GM20000 (cell line): ENCODE data around the gene BARHL2.

Experiments used
- DNase-seq: peaks from one replicate; pipeline ENCODE4 v3.0.0; 2012; ENCODE audit warnings: low spot score
- TF ChIP-seq, protein P1 (sequence below): IDR thresholded peaks from 2 replicates; pipeline ENCODE4 v1.5.1; 2012; ENCODE audit warnings: mild to moderate bottlenecking, control low read depth; ENCODE audit errors: extremely low read depth, missing control alignments

BARHL2 gene

GRCh38 chr1:90724361-90724760 is 7.3 kb upstream of the BARHL2 start:
- DNase-seq: peak; percentile 17
- TF ChIP-seq, protein P1, sequence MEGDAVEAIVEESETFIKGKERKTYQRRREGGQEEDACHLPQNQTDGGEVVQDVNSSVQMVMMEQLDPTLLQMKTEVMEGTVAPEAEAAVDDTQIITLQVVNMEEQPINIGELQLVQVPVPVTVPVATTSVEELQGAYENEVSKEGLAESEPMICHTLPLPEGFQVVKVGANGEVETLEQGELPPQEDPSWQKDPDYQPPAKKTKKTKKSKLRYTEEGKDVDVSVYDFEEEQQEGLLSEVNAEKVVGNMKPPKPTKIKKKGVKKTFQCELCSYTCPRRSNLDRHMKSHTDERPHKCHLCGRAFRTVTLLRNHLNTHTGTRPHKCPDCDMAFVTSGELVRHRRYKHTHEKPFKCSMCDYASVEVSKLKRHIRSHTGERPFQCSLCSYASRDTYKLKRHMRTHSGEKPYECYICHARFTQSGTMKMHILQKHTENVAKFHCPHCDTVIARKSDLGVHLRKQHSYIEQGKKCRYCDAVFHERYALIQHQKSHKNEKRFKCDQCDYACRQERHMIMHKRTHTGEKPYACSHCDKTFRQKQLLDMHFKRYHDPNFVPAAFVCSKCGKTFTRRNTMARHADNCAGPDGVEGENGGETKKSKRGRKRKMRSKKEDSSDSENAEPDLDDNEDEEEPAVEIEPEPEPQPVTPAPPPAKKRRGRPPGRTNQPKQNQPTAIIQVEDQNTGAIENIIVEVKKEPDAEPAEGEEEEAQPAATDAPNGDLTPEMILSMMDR: no peak

- DNase-seq: peak; percentile 42
- TF ChIP-seq, protein P1: no peak
These were observed 6.5 kb upstream of the BARHL2 start for GRCh38 chr1:90723590-90724108.

DNA sequence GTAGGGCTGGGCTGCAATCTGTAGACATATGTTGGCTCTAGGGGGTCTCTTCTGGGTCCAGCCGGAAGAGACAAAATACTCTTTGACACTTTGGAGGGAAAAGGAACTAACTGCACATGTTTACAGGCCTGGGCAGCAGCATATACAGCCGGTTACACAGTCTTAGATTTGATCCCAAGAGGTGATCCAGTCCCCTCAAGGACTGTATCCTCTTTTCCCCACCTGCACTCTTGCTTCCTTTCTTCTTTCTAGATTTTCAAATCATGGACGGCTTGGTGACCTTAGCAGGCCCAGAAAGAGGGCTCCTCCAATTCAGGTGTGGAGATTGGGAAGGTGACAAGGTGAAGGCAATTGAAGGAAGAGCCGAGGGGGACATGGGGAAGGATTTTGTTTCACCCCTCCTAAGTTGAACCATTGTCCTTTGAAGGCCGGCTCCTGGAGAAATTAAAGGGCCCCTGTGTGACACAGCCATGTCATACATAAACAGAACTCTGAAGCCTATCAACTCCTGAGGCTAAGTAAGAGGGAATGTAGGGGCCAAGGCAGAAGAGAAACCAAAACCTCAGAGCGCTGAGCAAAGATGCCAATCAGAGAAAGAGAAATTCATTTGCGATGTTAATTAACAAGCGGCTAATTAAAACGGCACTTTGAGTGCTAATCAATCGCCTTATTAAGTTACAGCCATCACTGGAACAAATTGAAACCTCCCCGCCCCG is 5.9 kb upstream of the BARHL2 start:
- TF ChIP-seq, protein P1: no peak
- peak; percentile 34 for DNase-seq

DNA sequence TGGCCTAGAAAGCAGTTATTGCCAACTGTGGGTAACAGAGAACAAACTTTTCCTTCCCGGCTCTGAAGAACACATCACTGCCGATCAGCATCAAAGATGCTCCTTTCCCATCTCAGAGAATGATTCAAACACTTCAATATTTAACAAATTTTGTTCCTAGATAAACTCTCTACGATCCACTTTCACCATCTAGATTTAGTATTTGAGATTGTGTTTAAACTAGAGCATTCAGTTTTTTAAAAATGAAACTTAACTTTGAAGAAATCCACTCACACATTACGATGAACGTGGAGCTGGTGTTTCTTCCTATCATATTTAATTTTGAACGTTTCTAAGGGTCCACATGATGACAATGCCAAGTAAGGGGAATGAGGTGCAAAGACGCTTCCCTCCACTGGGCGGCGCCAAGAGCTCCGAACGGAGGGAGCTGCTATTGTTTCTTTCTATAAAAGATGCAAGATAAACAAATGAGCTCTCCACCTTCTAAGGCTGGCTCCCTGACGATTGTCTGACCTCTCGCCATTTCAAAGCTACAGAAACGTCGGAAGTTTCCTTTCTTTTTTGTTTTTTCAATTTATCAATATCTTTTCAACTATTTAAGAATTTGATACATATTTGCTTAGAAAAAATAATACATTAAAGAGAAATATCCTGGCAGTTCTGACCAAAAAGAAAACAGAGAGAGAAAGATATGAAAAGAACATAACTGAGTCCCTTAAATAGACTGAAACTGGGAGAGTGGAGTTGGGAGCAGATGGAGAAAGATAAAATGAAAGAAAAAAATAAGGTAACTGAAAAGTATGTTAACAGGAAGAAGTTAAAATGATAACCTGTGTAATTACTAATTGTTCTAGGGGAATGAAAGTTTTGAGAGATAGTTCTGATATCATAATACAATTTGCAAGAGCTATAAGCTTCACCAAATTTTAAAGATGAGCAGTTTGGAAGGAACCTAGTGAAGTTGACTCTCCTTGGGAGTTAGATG is 4.4 kb upstream of the BARHL2 start:
- DNase-seq: peak; percentile 83
- TF ChIP-seq, protein P1: peak; percentile 80

DNA sequence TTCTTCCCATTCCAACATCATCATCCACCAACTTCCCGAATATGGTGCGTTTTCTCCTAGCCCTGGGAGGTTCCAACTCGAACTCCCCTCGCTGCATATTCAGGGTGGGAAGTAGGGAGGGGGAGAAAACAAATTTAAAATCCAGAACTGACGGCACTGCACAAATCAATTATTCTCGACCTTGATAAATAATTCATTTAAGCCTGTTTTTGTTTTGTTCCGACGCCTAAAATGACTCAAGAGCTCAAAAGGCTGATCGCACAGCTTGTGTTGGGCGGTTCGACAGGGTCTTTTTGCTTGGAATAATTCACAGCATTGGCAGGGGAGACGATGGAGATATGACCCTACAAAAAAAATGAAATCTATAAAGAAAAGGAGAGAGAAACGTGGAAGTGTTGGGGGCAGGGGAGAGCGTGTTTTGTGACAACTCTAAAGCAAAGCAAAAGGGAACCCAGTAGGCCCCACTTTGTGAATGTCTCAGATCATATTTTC is 3.1 kb upstream of the BARHL2 start:
- TF ChIP-seq, protein P1: no peak
- DNase-seq: no peak

DNA sequence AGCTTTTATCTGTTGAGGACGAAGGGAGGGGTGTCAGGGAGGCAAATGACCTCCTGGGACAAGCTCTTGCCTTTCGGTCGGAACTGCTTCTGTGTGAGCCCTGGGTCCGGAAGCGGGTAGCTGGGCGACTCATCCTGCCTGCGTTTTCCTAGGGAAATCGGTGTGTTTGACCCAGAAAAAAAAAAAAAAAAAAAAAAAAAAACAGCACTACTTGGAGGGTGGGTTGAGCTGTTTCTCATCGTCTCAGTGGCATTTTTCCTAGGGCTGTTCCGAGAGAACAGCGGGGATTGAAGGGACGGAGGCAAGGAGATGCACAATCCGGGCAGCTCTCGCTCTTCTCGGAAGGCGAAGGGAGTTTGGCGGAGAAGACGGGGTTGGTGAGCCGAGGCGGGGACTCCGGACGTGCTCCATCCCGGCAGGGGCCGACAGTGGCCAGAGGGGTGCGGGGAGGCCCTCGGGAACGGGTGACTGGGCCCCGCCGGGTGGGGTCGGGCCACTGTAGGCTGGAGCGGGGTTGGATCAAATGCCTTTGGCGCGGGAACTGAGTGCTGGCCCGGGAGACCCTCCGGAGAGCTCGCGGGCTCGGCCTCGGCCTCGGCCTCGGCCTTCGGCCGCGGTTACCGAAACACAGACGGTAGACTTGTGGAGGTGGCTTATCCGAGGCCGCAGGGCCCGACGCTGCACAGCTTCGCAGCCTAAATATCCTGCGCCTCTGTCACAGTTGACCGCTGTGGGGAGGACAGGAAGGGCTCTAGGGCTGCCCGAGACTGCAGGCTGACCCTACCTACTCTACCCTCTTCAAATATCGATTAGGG is 2.4 kb upstream of the BARHL2 start:
- DNase-seq: peak; percentile 34
- TF ChIP-seq, protein P1: no peak
